AG20443 (cell line): ENCODE results near the gene GRK2.
A peak's percentile ranks its signal among the peaks of the same experiment; 100 is the strongest.
"Not testable (repeated sequence)": the region's sequence is repeated elsewhere in the genome, so short reads cannot be mapped to it uniquely, and the experiment has no call there.

ENCODE experiments used
- DNase-seq: peaks from one replicate; pipeline ENCODE4 v3.0.0; 2012; ENCODE audit warnings: low spot score, mixed read lengths

The GRK2 gene

DNA sequence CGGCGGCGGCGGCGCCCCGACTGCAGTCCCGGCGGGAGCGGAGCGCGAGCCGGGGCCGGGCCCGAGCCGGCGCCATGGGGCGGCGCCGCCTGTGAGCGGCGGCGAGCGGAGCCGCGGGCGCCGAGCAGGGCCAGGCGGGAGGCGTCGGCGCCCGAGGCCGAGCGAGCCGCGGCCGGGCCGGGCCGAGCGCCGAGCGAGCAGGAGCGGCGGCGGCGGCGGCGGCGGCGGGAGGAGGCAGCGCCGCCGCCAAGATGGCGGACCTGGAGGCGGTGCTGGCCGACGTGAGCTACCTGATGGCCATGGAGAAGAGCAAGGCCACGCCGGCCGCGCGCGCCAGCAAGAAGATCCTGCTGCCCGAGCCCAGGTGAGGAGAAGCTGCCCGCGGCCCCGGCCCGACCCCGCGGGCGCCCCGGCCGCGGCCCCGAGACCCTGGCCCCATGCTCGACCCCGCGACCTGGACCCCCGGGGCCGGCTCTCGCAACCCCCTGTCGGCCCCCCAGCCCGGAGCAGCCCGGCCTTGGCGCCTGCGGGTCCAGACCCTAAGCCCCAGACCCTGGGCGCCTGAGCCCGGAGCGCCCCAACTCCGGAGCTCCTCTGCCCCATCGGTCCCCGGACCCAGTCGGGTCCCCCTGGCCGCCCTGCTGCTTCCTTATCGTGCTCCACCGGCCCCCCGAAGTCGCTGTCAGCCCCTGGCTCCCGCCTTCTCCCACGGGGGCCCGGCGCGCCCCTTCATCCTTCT is at the start of gene GRK2:
Gene GRK2 (plus strand): TSS at position 25 of the 739 bp plus-strand sequence. CDS start 227 bp downstream, at position 252.
- peak; percentile 77 for DNase-seq

DNA sequence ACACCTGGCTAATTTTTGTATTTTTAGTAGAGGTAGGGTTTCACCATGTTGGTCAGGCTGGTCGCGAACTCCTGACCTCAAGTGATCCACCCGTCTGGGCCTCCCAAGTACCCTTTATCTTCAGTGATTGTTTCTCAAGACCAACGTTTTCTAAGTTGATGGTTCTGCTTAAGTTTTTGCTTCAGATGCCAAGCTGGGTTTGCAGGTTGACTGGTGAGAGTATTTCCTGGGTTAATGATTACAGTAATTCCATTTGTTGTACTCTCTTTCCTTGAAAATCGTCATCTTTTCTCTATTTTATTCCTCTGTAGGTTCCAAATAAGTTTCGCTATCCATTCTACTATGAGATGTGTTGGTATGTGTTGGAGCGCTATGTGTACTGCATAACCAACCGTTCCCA is 38.5 kb upstream of the GRK2 start:
- no peak for DNase-seq

DNA sequence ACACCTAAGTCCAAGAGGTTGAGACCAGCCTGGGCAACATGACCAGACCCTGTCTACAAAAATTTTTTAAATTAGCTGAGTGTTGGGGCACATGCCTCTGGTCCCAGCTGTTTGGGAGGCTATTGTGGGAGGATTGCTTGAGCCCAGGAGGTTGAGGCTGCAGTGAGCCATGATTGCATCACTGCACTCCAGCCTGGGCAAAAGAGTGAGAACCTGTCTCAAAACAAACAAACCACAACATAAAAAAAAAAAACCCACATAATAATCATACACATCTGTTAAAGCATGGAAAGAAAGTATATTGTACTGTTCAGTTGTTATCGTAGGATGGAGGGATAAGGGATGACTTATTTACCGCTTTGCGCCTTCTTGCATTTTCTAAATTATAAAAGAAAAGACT is 35.9 kb upstream of the GRK2 start:
- DNase-seq, result no peak

DNA sequence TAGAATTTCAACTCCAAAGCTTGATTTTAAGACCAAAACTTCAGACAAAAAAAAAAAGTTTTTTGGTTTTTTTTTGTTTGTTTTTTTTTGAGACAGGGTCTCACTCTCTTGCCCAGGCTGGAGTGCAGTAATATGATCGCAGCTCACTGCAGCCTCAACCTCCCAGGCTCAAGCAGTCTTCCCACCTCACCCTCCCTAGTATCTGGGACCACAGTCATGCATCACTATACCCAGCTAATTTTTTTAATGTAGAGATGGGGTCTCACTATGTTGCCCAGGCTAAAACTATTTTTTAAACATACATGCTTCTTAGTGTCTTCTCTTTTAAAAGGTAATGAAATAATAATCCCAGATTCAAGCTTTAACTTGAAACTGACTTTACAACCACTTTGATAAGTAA is 35.4 kb upstream of the GRK2 start:
- no peak for DNase-seq

DNA sequence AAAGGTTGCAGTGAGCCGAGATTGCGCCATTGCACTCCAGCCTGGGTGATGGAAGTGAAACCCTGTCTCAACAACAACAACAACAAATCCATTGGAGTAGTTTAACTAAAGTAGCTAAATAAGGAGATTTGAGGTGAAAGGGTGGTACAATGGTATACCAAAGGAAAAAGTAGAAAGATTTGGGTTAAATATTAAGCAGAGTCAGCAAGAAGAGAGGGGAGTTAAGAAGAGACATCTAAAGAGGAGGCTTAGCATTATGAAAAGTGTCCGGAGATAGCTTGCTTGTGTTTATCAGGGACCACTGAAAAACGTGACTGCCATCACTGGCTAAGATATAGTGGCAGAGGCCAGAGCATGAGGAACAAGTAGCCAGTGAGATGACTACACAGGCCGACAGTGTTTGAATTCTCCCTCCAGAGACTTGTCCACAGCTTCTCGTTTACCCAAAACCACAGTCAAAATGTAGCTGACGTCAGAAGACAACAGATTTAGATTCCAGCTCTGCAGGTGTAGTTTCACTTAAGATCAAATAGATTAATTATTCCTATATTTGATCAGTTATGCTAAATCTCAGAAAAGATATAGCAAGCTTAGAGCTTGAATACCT is 32.6 kb upstream of the GRK2 start:
- no peak for DNase-seq

DNA sequence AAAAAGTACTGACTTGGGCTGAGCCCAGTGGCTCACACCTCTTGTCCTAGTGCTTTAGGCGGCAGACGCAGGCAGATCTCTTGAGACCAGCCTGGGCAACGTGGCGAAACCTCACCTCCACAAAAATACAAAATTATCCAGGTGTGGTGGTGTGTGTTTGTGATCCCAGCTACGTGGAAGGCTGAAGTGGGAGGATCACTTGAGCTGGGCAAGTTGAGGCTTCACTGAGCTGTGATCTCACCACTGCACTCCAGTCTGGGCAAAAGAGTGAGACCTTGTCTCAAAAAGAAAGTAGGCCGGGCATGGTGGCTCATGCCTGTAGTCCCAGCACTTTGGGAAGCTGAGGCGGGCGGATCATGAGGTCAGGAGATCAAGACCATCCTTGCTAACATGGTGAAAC is 31.7 kb upstream of the GRK2 start:
- DNase-seq, result not testable (repeated sequence)

DNA sequence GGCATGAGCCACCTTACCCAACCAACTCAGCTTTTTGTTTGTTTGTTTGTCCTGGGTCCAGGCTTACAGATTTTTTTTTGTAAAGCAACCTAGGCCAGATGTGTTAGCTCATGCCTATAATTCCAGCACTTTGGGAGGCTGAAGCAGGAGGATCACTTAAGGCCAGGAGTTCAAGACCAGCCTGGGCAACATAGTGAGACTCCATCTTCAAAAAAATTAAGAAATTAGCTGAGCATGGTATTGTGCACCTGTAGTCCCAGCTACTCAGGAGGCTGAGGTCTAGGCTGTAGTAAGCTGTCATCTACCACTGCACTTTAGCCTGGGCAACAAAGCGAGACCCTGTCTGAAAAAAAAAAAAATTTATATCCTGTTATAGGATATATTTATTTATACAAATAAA is 28.7 kb upstream of the GRK2 start:
- DNase-seq, result no peak

DNA sequence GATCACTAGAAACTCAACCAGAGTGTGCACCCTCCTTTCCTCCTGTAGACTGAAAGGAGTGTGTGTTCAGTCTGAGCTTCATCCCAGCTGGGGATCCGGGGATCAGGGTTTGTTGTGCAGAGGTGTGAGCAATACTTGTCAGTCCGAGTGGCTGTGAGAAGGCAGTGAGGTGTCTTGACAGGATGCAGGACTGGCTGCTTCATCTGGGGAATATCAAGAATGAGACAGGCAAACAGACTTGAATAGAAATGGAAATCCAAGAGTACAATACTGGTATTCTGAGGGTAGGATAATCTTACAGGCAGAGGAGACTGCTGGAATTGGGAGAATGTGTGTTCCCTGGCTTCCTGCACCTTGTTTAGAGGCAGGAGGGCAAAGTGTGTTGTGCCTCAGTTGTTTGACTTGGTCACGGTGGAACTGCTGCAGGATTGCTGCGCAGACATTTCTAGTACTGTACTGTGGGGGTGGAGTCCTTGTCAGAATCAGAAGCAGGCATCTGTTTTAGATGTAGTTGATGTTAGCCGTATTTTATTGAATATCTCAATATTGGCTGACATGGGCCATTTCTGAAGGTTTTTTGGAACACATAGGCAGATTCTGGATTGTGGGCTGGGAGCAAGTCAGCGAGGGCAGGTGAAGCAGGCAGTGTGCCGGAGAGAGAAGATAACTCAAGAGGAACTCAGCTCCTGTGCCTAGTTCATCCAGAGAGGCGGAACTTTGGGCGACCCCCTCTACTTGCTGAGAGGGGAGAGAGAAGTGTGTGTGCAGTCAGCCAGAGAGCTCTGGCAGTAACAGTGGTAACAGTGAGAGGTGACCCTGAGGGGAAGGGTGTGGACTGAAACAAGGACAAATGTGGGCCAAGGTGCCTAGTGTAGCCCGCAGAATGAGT is 27.1 kb upstream of the GRK2 start:
- peak; percentile 14 for DNase-seq

DNA sequence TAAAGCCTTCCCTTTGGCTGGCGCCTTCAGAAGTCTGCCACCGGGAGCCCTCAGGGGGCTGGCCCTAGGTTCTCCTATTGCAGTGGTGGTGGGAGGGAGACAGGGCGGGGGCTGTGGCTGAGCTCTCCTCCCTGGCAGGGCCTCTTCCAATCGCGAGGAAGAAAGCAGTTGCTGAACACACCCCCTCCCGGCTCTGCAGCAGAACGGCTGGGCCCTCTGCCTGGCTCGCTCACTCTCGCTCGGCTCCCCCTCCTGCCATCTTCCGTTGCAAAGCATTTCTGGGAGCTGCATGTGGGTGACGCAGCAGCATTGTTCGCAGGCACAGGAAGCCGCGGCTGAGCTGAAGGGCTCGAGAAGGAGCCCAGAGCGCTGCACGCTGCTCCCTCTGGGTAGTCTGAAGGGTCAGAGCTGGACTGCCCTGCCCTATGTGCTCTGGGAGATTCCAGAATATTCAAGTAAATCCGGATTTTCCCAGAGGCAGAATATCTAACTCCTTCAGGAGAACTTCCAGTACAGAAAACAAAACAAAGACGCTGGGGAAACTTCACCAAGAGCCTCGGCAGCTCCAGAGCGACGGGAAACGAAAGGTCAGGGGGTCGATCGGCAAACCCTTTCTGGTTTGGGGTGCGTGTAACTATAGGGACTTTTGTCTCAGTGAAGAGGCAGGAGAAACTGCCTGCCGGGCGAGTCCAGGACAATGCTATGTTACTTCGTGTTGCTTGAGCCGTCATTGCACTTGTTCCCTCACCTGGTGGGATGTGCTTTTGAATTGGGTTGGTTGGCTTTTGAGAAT is 26.3 kb upstream of the GRK2 start:
- peak; percentile 97 for DNase-seq

DNA sequence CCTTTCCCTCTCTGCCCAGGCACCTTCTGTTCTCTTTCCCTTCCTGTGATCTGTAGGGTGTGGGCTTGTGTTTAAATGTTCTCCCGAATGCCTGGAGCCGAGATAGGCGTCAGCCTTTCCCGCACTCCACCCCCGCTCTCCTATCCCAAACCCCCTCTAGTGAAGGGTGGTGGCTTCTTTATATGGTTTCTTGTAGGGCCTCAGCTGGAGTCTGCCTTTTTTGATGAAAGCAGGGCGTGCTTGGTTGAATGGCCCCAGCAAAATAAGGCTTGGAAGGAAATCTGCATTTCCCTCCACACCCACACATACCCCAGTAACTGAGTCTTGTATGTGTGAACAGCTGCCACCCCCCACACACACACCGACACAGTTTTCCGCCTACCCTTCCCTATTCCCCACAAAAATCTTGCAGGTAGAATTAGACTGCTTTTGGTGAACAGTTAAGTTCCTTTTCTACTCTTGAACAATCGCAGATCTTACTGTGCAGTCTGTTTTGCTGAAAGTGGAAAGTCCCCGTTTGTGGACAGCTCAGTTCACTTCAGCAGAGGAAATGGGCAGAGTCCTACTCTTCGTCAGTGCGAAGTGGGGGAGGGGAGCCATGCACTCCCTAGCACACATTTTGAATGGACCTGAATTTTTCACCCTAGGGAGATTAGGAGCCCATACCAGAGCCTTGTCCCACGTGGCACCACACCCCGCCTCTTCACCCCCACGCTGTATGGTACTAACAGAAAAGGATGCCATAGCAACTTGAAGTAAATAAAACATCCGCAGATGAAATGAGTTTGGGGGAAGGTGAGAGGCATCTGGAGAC is 25.5 kb upstream of the GRK2 start:
- peak; percentile 58 for DNase-seq

DNA sequence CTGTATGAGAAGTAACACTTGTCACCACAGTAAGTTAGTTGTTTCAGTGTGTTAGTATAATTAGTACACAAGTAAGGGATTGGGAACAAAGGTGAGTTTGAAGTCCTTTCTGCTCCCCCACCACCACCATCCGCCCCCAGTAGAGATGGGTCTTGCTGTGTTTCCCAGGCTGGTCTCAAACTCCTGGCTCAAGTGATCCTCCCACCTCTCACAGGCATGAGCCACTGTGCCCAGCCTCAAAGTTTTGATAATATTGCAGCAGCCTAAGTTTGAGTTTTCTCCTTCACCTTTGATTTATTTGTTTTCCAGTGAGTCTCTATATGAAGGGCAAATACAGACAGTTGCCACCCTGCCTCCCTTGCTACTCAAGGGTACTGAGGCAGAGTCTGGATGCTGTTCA is 23.7 kb upstream of the GRK2 start:
- no peak for DNase-seq

DNA sequence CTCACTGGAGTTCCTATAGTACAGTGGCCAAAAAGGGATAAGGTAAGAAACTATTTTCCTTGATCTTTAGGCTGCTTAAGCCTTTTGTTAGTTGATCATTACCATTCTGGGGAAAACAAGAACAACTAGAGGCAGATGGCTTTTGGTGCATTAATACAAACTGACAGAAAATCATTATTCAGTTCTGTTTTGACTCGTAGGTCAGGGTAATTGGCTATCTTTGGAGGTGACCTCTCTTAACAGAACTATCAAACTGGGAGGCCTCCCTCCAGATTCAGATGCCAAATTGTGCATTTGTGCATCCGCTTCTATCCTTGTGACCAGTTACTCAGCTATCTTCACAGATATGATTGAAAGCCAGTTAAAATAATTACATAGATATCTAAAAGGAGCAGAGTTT is 23.2 kb upstream of the GRK2 start:
- DNase-seq, result no peak

DNA sequence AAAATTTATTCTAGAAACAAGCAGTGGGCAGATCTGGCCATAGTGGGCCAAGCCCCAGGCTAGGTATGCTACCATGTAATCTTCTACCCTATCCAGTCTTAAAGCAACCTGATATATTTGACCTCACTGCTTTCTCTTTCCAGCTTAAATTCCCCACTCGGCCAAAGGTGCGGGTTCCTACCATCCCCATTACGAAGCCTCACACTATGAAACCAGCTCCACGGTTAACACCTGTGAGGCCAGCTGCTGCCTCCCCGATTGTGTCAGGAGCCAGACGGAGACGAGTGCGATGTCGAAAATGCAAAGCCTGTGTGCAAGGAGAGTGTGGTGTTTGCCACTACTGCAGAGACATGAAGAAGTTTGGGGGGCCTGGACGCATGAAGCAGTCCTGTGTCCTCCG is 21.2 kb upstream of the GRK2 start:
- no peak for DNase-seq

DNA sequence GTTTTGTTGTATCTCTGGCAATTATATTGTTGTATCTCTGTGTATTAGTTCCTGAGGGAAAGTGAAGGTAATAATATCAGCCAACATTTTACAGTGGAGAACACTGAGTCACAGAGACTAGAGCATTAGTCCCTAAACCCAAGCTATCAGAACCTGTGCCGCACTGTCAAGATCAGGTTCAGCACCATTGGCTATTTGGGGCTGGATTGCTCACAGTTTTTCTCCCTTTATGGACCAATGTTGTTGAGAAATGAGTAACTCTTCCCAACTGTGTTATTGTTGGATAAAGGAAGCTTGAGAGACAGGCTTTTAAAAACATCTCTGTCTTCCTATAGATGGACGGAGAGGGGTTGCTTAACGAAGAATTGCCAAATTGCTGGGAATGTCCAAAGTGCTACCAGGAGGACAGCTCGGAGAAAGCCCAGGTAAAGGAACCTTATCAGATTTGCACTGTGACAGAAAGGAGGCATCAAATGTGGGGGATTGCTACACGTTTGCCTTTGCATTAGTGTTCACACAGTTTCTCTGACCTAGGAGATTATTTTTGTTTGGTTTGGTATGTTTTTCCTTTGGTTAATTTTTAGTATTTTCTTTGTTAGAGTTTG is 18.2 kb upstream of the GRK2 start:
- no peak for DNase-seq

DNA sequence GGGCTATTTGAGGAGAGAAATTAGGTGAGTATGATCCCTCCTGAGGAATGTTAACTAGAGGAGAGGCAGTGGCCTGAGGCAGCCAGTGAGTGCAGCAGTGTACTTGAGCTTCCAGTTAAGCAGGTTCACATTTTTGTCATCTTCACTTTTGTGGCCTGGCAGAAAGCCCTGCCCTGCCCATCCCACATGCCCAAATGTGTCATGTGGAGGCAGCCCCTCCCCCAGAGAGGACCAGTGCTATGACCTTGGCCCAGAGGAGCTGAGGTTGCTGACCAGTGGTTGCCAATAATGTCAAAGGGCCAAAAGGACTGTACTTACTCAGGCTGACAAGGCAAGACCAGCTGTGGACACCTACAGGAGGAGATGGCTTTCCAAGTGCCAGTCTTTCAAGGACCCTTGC is 17.6 kb upstream of the GRK2 start:
- DNase-seq, result peak; percentile 72

DNA sequence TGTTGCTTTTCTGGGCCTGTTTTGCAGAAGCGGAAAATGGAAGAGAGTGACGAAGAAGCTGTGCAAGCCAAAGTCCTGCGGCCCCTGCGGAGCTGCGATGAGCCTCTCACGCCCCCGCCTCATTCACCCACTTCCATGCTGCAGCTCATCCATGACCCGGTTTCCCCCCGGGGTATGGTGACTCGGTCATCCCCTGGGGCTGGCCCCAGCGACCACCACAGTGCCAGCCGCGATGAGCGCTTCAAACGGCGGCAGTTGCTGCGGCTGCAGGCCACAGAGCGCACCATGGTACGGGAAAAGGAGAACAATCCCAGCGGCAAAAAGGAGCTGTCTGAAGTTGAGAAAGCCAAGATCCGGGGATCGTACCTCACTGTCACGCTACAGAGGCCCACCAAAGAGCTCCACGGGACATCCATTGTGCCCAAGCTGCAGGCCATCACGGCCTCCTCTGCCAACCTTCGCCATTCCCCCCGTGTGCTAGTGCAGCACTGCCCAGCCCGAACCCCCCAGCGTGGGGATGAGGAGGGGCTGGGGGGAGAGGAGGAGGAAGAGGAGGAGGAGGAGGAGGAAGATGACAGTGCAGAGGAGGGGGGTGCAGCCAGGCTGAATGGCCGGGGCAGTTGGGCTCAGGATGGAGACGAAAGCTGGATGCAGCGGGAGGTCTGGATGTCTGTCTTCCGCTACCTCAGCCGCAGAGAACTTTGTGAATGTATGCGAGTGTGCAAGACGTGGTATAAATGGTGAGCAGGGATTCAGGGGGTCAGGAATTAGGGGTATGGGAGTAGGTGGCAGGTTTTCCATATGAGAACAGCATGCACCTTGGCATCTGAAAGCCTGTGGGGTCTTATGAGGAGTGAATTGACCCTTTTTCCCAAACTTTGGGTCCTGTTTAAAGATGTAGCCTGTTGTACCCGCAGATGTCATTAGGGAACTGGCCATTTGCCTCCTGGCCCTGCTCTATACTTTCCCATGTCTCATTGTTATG is 15.9 kb upstream of the GRK2 start:
- no peak for DNase-seq

DNA sequence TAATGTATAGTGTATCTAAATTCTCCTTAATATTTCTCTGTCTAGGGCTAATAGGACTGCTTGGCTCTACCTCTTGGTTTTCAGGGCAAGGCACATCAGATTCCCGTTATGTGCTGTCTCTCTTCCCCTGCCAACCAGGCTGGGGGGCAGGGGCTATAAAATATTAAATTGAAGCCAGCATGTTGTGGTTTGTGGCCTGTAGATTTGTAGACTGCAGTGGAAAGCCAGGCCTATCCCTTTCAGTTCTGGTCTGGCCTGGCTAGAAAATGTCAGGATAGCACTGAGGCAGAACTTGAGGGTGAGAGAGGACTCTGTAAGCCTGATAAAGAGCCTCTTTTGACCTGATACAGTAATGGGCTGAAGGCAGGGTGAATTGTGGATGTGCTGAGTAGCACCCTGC is 14.4 kb upstream of the GRK2 start:
- no peak for DNase-seq

DNA sequence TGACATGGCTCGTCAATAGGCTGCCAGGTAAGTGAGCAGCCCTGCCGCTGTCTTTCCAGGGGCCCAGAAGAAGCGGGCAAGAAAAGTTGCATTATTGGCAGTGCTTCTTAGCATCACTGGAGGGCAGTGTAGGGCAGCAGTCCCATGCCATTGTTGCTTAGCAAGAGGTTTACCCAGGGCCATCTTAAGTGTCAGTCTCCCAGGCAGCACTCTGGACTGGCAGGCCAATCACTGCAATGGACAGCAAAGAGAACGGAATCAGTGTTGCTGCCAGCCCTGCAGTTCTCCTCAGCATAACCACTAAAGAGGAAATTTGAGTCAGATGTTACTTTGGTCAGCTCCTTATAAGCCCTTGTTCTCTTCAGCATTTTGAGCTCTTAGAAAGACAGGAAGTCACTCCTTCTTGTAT is 13.4 kb upstream of the GRK2 start:
- DNase-seq, result no peak

DNA sequence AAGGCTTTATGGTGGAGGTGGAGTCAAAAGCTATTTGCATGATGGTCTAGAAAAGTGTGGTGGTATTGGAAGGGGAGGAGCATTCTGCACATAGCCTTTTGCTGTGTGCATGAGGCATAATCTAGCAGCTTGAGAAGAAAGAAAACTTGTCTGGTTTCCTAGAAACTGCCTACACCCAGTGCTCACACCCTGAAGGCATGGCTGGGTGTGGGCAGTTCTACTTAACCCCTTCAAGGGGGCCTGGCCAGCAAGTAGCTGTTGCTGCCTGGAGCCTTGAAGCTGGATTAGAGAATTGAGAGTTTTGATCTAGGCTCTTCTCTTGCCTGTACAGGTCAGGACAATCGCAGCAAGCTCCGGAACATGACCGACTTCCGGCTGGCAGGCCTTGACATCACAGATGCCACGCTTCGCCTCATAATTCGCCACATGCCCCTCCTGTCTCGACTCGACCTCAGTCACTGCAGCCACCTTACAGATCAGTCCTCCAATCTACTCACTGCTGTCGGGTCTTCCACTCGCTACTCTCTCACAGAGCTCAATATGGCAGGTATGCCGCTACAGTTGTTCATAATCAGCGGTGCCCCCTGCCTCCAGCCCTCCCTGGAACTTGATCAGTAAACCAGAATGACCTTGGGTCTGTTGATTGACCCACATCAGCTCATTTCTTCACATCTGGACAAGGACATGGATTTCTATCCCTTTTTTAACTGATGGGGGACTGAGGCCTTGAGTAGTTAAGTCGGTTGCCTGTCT is 12.2 kb upstream of the GRK2 start:
- DNase-seq, result no peak
